Endodermal cell (in vitro differentiated cells): ENCODE measurements around the gene IL1RL2. TPM values are rescaled to one million over a fixed set of nuclear protein-coding genes. Genes with fewer than 3 reads are reported as not detected.

ENCODE experiments used
- DNase-seq: peaks from one replicate; pipeline ENCODE4 v3.0.0-alpha.2; 2017
- H3K27ac ChIP-seq: 2 replicates; pipeline ENCODE4 v1.5.1; 2013; ENCODE audit warnings: mild to moderate bottlenecking, low read depth, low read length, moderate library complexity
- H3K27me3 ChIP-seq: 2 replicates; pipeline ENCODE4 v1.6.1; 2013; ENCODE audit warnings: mild to moderate bottlenecking, low read length, moderate library complexity; ENCODE audit not compliant: insufficient read depth, control insufficient read depth, poor library complexity, severe bottlenecking
- H3K36me3 ChIP-seq: 2 replicates; pipeline ENCODE4 v1.7.0; 2013; ENCODE audit warnings: mild to moderate bottlenecking, low read length, moderate library complexity; ENCODE audit not compliant: control insufficient read depth, insufficient read depth
- H3K4me1 ChIP-seq: one replicate; pipeline ENCODE4 v1.7.0; 2013; ENCODE audit warnings: low read length; ENCODE audit not compliant: control insufficient read depth, insufficient read depth
- H3K4me3 ChIP-seq: 2 replicates; pipeline ENCODE4 v1.5.1; 2013; ENCODE audit warnings: mild to moderate bottlenecking, low read length, moderate library complexity
- H3K9ac ChIP-seq: 2 replicates; pipeline ENCODE4 v1.6.1; 2013; ENCODE audit warnings: mild to moderate bottlenecking, low read length, moderate library complexity; ENCODE audit not compliant: poor library complexity, severe bottlenecking; ENCODE audit errors: extremely low read depth
- H3K9me3 ChIP-seq: 2 replicates; pipeline ENCODE4 v1.6.1; 2013; ENCODE audit warnings: mild to moderate bottlenecking, low read length, moderate library complexity; ENCODE audit not compliant: control insufficient read depth
- H3K27ac Mint-ChIP-seq: 2 replicates; pipeline ENCODE4 v1.8.0; 2020; ENCODE audit warnings: mixed read lengths
- H3K27me3 Mint-ChIP-seq: 2 replicates; pipeline ENCODE4 v1.8.0; 2021; ENCODE audit warnings: mild to moderate bottlenecking, mixed read lengths; ENCODE audit not compliant: insufficient read depth
- H3K36me3 Mint-ChIP-seq: 2 replicates; pipeline ENCODE4 v1.8.0; 2020; ENCODE audit warnings: low read depth, mixed read lengths
- H3K4me1 Mint-ChIP-seq: 2 replicates; pipeline ENCODE4 v1.8.0; 2020; ENCODE audit warnings: mixed read lengths
- H3K4me3 Mint-ChIP-seq: 2 replicates; pipeline ENCODE4 v1.8.0; 2020; ENCODE audit warnings: mild to moderate bottlenecking, moderate library complexity, mixed read lengths
- H3K9me3 Mint-ChIP-seq: 2 replicates; pipeline ENCODE4 v1.8.0; 2020; ENCODE audit warnings: mild to moderate bottlenecking, mixed read lengths
- CTCF ChIP-seq: fragments of 200-600 bp; sonication (generic); conservative IDR thresholded peaks from 2 replicates; pipeline ENCODE4 v1.5.0; 2021; ENCODE audit warnings: antibody characterized with exemption, mild to moderate bottlenecking
- WGBS, 2 experiments: methylation state at CpG; one replicate each; pipeline versions ENCODE4 v1.1.5 to v1.1.7; 2013; ENCODE audit warnings: missing lambda C conversion rate in 2 of 2, mixed read lengths in 1 of 2; ENCODE audit not compliant: insufficient coverage in 1 of 2, insufficient read length in 1 of 2; 5-methylcytosine and 5-hydroxymethylcytosine counted together
- total RNA-seq, 2 donors: library from RNA; stranded (reverse); fragmentation: NEBNext Ultra II Directional in 1 of 2; extraction: Animal tissue kit (Norgen Biotek cat#: 25700) in 1 of 2; gene quantifications; 2 replicates in 1 of 2; 3 replicates in 1 of 2; pipeline ENCODE4 v1.2.1, GENCODE V29; 2021

Gene IL1RL2
- total RNA-seq, 2 donors from 2014 or later = 0.38 to 0.44 TPM

- Histone ChIP-seq H3K9ac (no peak overlapping the region), H3K4me3 (no peak overlapping the region), H3K27ac (no peak overlapping the region), H3K4me1 (no peaks in the 10 kb centered on the region), H3K27me3 (peaks cover 6% of the 10 kb centered on the region), H3K36me3 (no peaks in the 10 kb centered on the region), H3K9me3 (peaks cover 25% of the 10 kb centered on the region)
- Mint-ChIP-seq H3K27me3 (peaks cover 8% of the 10 kb centered on the region), H3K9me3 (peaks cover 32% of the 10 kb centered on the region), H3K27ac (no peak overlapping the region), H3K4me1 (no peaks in the 10 kb centered on the region), H3K4me3 (no peak overlapping the region), H3K36me3 (peaks cover 2% of the 10 kb centered on the region)
- no peak for TF ChIP-seq CTCF
- no peak for DNase-seq
Measured at GRCh38 chr2:102217032-102217431, 30.2 kb downstream of the IL1RL2 start.

- 78 to 95% methylated on average over 6 to 8 of the region's 8 CpGs for WGBS, 2 experiments
Measured at GRCh38 chr2:102224824-102225739, 38.3 kb downstream of the IL1RL2 start.

GRCh38 chr2:102226171-102226570 lies 39.3 kb downstream of the IL1RL2 start:
- no peak overlapping the region for H3K9ac ChIP-seq
- DNase-seq = no peak
- Mint-ChIP-seq H3K4me3 (no peak overlapping the region), H3K4me1 (peaks cover 44% of the 10 kb centered on the region), H3K9me3 (no peaks in the 10 kb centered on the region), H3K36me3 (no peaks in the 10 kb centered on the region), H3K27ac (peak overlapping the region; percentile 56), H3K27me3 (peaks cover 3% of the 10 kb centered on the region)
- no peak overlapping the region for H3K4me3 ChIP-seq
- H3K36me3 ChIP-seq = no peaks in the 10 kb centered on the region
- H3K4me1 ChIP-seq = peaks cover 31% of the 10 kb centered on the region
- no peak for TF ChIP-seq CTCF
- no peaks in the 10 kb centered on the region for H3K9me3 ChIP-seq
- no peak overlapping the region for H3K27ac ChIP-seq
- peaks cover 5% of the 10 kb centered on the region for H3K27me3 ChIP-seq
- WGBS, 2 experiments = 90 to 93% methylated on average over 5 to 6 of the region's 6 CpGs

More at GRCh38 chr2:102224824-102225739, 38.3 kb downstream of the IL1RL2 start:
- Histone ChIP-seq H3K27ac (no peak overlapping the region), H3K36me3 (no peaks in the 10 kb centered on the region), H3K27me3 (peaks cover 6% of the 10 kb centered on the region), H3K4me3 (no peak overlapping the region), H3K9me3 (no peaks in the 10 kb centered on the region), H3K9ac (no peak overlapping the region), H3K4me1 (peaks cover 31% of the 10 kb centered on the region)
- H3K27ac Mint-ChIP-seq = no peak overlapping the region
- no peaks in the 10 kb centered on the region for H3K9me3 Mint-ChIP-seq
- H3K27me3 Mint-ChIP-seq = peaks cover 8% of the 10 kb centered on the region
- TF ChIP-seq CTCF = no peak
- H3K4me3 Mint-ChIP-seq = no peak overlapping the region
- no peak for DNase-seq
- H3K4me1 Mint-ChIP-seq = peaks cover 44% of the 10 kb centered on the region
- H3K36me3 Mint-ChIP-seq = no peaks in the 10 kb centered on the region
